Effector memory CD8-positive, alpha-beta T cell (primary cell): Measurements from ENCODE around the gene SHB.

Experiments
- ATAC-seq: fragments of 150-1000 bp; cut with Tn5 transposase; replicated peaks from 2 replicates; pipeline ENCODE4 v1.10.0; 2021; ENCODE audit warnings: mild to moderate bottlenecking, moderate library complexity
- DNase-seq, 3 experiments: peaks; one replicate each; pipeline ENCODE4 v3.0.0; 2021
- H3K27ac Mint-ChIP-seq, 2 donors: one replicate each; pipeline ENCODE4 v1.8.0; 2022; ENCODE audit warnings: mild to moderate bottlenecking in 2 of 2, mixed read lengths in 2 of 2, moderate library complexity in 2 of 2
- H3K27me3 Mint-ChIP-seq, 2 donors: one replicate each; pipeline ENCODE4 v1.8.0; 2022; ENCODE audit warnings: mixed read lengths in 2 of 2
- H3K36me3 Mint-ChIP-seq: one replicate; pipeline ENCODE4 v1.8.0; 2022; ENCODE audit warnings: mild to moderate bottlenecking, moderate library complexity, mixed read lengths; ENCODE audit not compliant: insufficient read depth
- H3K4me1 Mint-ChIP-seq, 2 donors: one replicate each; pipeline ENCODE4 v1.8.0; 2022; ENCODE audit warnings: low read depth in 2 of 2, mixed read lengths in 2 of 2
- H3K4me3 Mint-ChIP-seq, 2 donors: one replicate each; pipeline ENCODE4 v1.8.0; 2022; ENCODE audit warnings: mild to moderate bottlenecking in 2 of 2, mixed read lengths in 2 of 2, moderate library complexity in 2 of 2
- H3K9me3 Mint-ChIP-seq, 2 donors: one replicate each; pipeline ENCODE4 v1.8.0; 2022; ENCODE audit warnings: mixed read lengths in 2 of 2

The SHB gene

DNA sequence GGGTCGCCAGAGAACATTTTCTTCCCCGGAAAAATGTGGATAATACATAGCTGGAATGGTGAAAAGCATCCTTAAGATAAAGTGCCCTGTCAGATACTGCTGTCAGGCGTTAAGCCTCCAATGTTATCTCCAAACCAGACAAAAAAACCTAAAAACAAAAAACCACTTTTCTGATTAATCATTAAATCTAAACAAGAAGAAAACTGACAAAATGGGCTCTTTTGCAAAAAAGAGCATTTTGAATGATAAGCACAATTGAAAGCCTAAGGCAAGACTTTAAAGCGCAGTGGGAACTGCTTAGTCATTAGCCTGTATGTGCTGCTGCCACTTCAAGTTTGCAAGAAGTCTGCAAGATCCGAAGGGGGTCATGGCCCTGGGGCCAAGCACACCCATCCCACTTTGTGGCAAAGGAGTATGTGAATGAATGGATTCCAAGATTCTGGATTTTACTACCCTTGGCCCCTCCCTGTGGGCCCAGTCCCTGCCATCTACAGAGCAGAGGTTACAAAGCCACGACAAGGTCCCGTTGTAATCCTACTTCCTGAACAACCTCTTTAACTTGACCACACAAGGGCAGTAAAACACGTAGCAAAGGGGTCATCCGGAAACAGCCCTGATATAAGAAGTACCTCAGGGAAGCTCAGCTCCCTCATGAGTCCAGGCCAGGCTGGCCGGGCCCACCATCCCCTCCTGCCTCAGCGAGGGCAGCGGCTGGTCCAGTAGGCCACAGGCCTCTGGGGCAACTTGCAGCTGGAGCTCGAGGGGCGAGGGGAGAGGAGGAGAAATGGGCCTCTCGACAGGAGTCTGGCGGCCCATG is 29.7 kb downstream of the SHB start:
- Mint-ChIP-seq H3K36me3 (peaks cover 2% of the 10 kb centered on the region), H3K4me3 (no peak overlapping the region), H3K9me3 (no peaks in the 10 kb centered on the region), H3K4me1 (no peaks in the 10 kb centered on the region), H3K27ac (no peak overlapping the region), H3K27me3 (peaks cover 6 to 8% of the 10 kb centered on the region in 2 donors)
- ATAC-seq, result no peak
- DNase-seq, result no peak

DNA sequence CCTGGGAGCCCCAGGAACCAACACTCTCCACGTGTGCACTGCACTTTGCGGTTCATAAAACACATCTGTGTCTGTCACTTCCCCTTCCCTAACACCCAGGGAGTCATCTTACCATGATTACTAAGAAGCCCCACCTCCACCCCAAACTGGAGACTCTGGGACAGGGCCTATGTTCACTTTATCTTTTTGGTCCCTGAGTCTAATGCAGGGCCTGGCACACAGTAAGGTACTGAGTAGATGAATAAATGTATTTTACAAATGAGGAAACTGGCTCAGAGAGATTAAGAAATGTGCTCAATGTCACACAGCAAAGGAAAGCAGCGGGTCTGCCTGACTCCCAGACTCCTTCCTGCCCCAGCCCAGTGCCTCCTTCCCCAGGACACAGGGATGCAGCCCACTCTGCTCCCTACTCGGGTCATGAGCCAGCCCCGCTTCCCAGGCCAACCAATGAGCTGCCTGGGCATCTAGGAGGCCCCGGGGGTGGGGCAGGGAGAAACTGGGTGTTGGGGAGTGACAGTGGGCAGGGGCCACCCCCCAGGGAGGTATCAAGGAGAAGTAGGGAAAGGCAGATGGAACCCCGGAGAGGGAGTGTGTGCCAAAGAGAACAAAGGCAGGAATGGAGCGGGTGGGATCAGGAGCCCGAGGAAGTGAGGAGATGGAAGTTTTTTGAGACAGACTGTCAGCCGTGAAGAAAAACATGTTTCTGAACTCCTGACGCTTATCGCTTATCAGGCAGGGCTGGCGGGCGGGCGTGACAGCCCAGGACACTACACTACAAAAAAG is 30.5 kb downstream of the SHB start:
- Mint-ChIP-seq H3K36me3 (peaks cover 2% of the 10 kb centered on the region), H3K27ac (no peak overlapping the region), H3K9me3 (no peaks in the 10 kb centered on the region), H3K4me3 (no peak overlapping the region), H3K27me3 (peaks cover 6 to 8% of the 10 kb centered on the region in 2 donors), H3K4me1 (no peaks in the 10 kb centered on the region)
- DNase-seq (no peak), ATAC-seq (no peak)

DNA sequence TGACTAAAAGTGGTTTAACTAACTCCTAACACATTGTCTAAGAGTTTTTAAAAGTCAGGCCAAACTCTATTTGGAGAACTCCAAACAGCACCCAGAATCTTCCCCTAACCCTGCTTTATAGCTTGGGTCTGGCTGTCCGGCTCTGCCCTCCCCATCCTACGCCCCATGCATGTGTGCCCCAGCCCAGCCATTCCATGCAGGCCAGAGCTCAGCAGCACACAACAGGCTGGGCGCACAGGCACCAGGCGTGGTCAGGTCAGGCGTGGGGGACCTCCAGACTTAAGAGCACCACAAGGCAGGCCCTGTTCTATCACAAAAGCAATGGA is 31.1 kb downstream of the SHB start:
- DNase-seq (no peak), ATAC-seq (no peak)
- Mint-ChIP-seq H3K4me1 (no peaks in the 10 kb centered on the region), H3K36me3 (peaks cover 2% of the 10 kb centered on the region), H3K27ac (no peak overlapping the region), H3K27me3 (peaks cover 3 to 9% of the 10 kb centered on the region in 2 donors), H3K4me3 (no peak overlapping the region), H3K9me3 (no peaks in the 10 kb centered on the region)

DNA sequence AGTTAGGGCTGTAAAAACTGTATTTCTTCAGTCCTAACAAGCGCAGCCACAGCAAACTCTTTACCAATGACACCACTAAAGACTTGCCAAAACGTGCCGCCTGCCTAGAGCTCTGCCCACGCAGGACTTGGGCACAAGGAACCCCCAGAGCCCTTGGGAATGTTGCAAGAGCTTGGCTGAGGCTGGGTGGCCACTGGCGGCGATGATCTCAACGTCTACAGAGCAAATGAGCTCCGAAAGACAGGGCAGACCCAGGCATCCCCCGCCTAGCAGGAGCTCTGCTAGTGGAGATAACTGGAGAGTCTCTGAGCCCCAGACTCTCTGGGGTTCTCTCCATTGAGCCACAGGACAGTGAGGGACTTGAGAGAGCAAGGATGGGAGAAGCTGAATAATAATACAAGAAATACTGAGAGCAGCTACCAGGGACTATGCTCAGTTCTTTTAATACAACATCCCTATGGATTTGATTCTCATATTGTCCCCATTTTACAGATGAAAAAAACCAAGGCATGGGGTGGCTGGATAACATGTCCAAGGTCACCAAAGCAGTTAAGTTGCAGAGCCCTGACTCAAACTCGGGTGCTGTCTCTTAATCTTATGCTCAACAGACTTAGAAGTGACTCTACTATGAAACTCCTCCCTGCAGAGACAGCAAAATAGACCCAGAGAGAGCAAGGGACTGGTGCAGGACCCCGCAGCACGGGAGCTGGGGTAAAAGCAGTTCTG is 32.5 kb downstream of the SHB start:
- DNase-seq (no peak), ATAC-seq (no peak)
- H3K4me1 Mint-ChIP-seq, result no peaks in the 10 kb centered on the region
- no peak overlapping the region for H3K27ac Mint-ChIP-seq
- peaks cover 2% of the 10 kb centered on the region for H3K36me3 Mint-ChIP-seq
- no peak overlapping the region for H3K4me3 Mint-ChIP-seq
- peaks cover 0 to 18% of the 10 kb centered on the region in 2 donors for H3K27me3 Mint-ChIP-seq
- H3K9me3 Mint-ChIP-seq, result no peaks in the 10 kb centered on the region

DNA sequence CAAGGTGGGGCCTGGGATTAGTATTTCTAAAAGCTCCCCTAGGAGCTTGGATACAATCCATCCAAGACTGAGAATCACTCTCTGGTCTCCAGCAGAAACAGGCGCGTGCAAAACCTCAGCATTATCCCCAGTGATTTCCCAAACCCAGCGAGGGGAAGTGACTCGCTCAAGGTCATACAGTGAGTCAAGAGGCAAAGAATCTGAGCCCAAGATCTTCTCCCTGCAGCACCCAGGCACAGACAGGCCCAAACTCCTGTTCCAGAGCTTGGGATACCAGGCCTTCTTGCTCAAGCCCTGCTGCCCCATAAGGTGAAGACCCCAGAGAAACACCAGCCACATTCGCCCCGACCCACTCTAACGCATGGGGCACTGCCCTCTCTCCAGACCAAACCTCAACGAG is 33.2 kb downstream of the SHB start:
- no peak overlapping the region for H3K4me3 Mint-ChIP-seq
- no peak for ATAC-seq
- peaks cover 0 to 18% of the 10 kb centered on the region in 2 donors for H3K27me3 Mint-ChIP-seq
- no peaks in the 10 kb centered on the region for H3K9me3 Mint-ChIP-seq
- no peak overlapping the region for H3K27ac Mint-ChIP-seq
- no peak for DNase-seq
- peaks cover 2% of the 10 kb centered on the region for H3K36me3 Mint-ChIP-seq
- H3K4me1 Mint-ChIP-seq, result no peaks in the 10 kb centered on the region

DNA sequence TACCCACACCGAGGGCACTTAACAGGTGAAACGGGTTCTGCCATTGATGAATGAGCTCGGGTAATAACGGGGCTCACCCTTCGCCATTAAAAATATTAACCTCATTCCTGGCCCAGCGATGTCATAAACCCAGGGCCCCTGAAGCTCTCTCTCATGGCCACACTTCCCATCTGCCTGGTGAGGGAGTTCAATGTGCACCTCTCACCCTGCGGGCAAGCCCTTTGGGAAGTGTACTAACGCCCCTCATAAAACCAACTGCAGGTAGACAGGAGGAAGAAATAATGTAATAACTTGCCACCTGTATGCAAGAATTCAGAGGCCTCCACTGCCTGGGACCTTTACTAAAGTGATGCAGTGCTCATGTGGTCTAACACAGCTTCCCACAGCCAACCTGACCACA is 35.1 kb downstream of the SHB start:
- Mint-ChIP-seq H3K9me3 (no peaks in the 10 kb centered on the region), H3K27ac (no peak overlapping the region), H3K4me3 (no peak overlapping the region), H3K4me1 (no peaks in the 10 kb centered on the region), H3K36me3 (peaks cover 2% of the 10 kb centered on the region), H3K27me3 (peaks cover 0 to 18% of the 10 kb centered on the region in 2 donors)
- no peak for ATAC-seq
- DNase-seq, result no peak

DNA sequence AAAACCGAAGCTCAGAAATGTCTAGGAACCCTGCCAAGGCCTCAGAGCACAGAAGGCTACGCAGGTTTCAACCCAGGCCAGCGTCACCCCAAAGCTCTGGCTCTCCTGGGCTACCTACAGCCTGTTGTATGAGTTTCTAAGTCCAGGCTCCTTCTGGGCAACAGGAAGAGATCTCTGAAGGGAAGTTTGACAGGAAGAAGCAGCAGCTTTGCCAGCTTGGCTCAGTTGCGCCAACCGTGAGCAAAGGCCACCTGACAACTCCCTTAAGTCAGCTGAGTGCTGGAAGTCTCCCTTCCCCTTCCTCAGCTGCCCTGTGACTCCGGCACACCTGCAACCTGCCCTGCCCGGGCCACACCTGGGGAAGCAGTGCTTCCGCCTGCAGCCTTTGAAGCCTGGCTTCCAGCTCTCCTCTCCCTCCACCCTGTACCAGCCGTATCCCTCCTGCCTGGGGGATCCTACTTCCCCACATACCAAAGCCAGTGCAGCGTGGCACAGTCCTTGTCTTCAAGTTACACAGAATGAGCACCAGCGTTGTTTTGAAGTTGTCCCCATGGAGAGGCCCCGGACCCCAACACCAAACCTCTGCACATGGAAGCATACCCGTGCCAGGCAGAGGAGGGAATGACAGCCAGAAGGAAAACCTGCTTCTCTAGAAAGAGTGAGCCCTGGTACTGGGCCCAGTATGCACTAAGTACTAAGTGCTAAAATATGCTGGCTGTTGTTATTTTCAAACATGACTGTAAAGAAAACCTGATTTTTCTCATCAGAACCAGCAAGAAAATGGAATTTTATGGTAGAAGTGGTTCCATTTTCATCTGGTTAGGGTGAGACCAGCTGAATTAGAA is 36.5 kb downstream of the SHB start:
- no peaks in the 10 kb centered on the region for H3K4me1 Mint-ChIP-seq
- no peaks in the 10 kb centered on the region for H3K9me3 Mint-ChIP-seq
- DNase-seq (no peak), ATAC-seq (no peak)
- H3K36me3 Mint-ChIP-seq, result peaks cover 8% of the 10 kb centered on the region
- no peak overlapping the region for H3K4me3 Mint-ChIP-seq
- H3K27ac Mint-ChIP-seq, result no peak overlapping the region
- H3K27me3 Mint-ChIP-seq, result peaks cover 0 to 10% of the 10 kb centered on the region in 2 donors

DNA sequence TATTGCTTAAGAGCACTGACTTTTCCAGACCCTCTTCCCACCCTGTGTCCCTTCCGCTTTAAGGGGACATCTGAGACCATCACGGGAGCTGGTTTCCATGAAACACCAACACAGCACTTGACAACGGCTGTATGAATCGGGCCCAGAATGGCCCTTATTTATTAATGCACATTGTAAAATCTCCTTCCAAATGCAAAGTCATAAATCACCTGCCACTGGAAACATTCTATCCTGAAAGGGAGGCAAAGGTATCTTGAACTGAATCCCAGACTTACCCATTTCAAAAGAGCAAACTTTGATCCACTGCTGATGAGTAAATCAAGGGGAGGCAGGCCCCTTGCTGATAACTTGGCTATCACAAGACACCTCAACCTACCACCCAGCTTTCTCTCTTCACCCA is 37.4 kb downstream of the SHB start:
- H3K36me3 Mint-ChIP-seq, result peaks cover 8% of the 10 kb centered on the region

DNA sequence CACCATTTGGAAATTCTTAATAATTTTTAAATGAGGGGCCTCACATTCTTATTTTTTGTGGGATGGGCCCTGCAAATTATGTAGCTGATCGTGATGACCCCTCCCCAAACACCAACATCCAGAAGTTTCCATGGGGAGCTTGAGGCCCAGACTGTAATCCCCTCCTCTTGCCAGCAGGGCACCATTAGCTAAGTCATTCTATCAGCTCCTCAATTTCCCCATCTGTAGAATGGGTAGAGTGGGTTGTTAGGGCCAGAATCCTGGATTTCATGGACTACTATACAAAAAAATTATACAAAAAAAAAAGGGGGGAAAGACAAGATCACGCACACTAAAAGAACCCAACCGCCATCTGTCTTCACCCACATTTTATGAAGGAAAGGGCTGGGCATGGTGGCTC is 38.4 kb downstream of the SHB start:
- no peak overlapping the region for H3K4me3 Mint-ChIP-seq
- H3K27ac Mint-ChIP-seq, result no peak overlapping the region
- H3K9me3 Mint-ChIP-seq, result no peaks in the 10 kb centered on the region
- DNase-seq, result no peak
- ATAC-seq, result no peak
- H3K36me3 Mint-ChIP-seq, result peaks cover 8% of the 10 kb centered on the region
- H3K27me3 Mint-ChIP-seq, result peaks cover 0 to 10% of the 10 kb centered on the region in 2 donors
- no peaks in the 10 kb centered on the region for H3K4me1 Mint-ChIP-seq

More for the DNA sequence above, 37.4 kb downstream of the SHB start:
- Mint-ChIP-seq H3K4me1 (no peaks in the 10 kb centered on the region), H3K9me3 (no peaks in the 10 kb centered on the region), H3K27ac (no peak overlapping the region), H3K4me3 (no peak overlapping the region), H3K27me3 (peaks cover 0 to 10% of the 10 kb centered on the region in 2 donors)
- ATAC-seq (no peak), DNase-seq (no peak)

DNA sequence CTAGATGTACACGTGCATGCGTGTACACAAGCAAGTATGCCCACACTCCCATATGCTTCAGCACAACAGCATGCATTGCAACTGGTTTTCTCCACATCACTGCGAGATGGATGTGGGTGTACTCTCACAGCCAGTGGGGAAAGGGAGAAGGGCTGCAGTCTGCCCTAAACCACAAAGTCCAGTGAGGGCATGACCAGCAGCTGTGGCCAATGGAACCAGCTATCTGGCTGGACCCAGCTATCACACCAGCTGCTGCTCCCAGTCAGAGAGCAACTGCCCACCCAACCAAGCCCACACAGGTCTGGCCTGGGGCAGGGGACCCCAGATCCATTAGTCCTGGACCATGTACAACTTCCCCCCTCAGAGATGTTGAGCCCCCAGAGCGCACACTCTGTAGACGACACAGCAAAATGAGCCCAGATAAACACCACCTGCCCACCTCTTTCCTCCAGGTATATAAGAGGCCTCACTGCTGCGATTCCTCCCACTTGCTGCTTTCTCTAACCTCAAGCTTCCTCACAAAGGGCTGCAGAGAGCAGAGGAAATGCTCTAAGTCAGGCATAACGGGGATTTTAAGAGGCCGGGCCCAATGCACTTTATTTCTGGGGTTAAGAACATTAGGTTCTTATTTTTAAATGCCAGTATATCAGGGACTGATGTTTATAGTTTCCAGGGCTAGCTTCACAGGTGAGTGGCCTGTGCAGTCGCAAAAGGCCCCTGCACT is 39.0 kb downstream of the SHB start:
- H3K27me3 Mint-ChIP-seq, result peaks cover 0 to 10% of the 10 kb centered on the region in 2 donors
- ATAC-seq (no peak), DNase-seq (no peak)
- no peaks in the 10 kb centered on the region for H3K9me3 Mint-ChIP-seq
- H3K4me3 Mint-ChIP-seq, result no peak overlapping the region
- peaks cover 8% of the 10 kb centered on the region for H3K36me3 Mint-ChIP-seq
- H3K4me1 Mint-ChIP-seq, result no peaks in the 10 kb centered on the region
- no peak overlapping the region for H3K27ac Mint-ChIP-seq

DNA sequence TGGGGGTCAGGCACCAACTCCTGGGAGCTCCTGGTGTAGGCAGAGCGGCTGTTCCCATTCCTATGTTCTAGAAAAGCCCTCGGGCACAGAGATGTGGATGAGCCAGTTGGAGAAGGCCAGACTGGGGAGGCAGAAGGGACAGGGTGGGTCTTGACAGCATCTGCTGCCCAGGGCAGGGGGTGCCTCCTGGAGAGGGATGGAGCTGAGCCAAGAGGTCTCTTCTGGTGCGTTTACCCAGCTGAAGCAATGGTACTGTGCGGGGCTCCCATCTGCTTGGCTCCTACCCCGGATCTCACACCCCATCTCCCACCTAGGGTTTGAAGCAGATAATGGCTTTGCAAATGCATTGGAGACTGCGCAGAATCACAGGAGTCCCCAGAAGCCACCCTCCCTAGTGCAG is 41.3 kb downstream of the SHB start:
- no peak for DNase-seq
- H3K4me3 Mint-ChIP-seq, result no peak overlapping the region
- H3K27me3 Mint-ChIP-seq, result peaks cover 0 to 16% of the 10 kb centered on the region in 2 donors
- H3K27ac Mint-ChIP-seq, result no peak overlapping the region
- no peaks in the 10 kb centered on the region for H3K4me1 Mint-ChIP-seq
- H3K36me3 Mint-ChIP-seq, result peaks cover 6% of the 10 kb centered on the region
- H3K9me3 Mint-ChIP-seq, result no peaks in the 10 kb centered on the region
- no peak for ATAC-seq

DNA sequence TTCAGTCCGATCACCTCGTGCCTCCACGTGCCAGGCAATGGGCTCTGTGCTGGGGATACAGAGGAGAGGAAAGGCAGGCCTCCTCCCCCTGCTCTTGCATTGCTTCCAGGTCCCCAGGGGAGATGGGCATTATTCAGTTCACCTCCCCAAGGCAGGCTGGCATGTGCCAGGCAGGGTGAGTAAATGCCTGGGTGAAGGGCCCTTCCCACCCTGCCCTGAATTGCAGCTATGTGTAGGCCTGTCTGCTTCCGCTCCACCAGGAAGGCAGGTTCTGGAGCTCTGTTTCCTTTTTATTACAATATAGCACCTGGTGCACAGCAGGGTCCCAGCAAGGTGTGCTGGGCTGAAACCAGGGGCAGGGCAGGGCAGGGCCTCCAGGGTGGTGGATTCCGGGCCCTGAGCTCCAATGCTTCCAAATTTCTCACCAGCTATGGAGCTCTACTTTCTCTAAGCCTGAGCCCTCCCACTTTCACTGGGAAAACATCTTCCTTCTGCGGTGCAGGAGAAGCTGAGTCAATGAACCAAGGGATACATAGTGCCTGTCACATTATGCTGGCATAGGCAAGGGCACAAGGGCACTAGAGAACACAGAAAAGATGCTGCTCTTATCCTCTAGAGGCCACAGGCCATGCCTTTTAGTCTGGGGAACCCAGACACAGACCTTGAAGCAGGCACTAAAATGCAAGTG is 42.0 kb downstream of the SHB start:
- ATAC-seq (no peak), DNase-seq (no peak)
- Mint-ChIP-seq H3K4me3 (no peak overlapping the region), H3K27me3 (peaks cover 0 to 9% of the 10 kb centered on the region in 2 donors), H3K27ac (no peak overlapping the region), H3K4me1 (no peaks in the 10 kb centered on the region), H3K9me3 (no peaks in the 10 kb centered on the region), H3K36me3 (peaks cover 6% of the 10 kb centered on the region)
